WTC11 (cell line): ENCODE measurements around the gene AFAP1L2. TPM values are rescaled to one million over a fixed set of nuclear protein-coding genes. Genes with fewer than 3 reads are reported as not detected.

ENCODE experiments used
- ATAC-seq: fragments of 200-7000 bp; cut with Tn5 transposase; 2 replicates; pipeline ENCODE4 v1.10.0; 2021; ENCODE audit warnings: mild to moderate bottlenecking, moderate library complexity
- CTCF ChIA-PET: fragments of 300-600 bp; sonication (Branson Sonifier 250); formaldehyde crosslinking; loops from one replicate; lab custom pipeline; 2021; ENCODE audit warnings: antibody characterized with exemption; lab: Charles Lee
- POLR2A ChIA-PET: fragments of 350-600 bp; sonication (Branson Sonifier 250); formaldehyde crosslinking; loops from one replicate; lab custom pipeline; 2021; ENCODE audit warnings: antibody characterized with exemption; lab: Charles Lee
- DNase-seq: peaks from one replicate; pipeline ENCODE4 v3.0.0; 2021; ENCODE audit warnings: low spot score
- H3K27ac Mint-ChIP-seq: 2 replicates; pipeline ENCODE4 v1.8.0; 2021; ENCODE audit warnings: mixed read lengths
- H3K27me3 Mint-ChIP-seq: 2 replicates; pipeline ENCODE4 v1.8.0; 2021; ENCODE audit warnings: low read depth, mild to moderate bottlenecking, moderate library complexity, mixed read lengths
- H3K36me3 Mint-ChIP-seq: 2 replicates; pipeline ENCODE4 v1.8.0; 2021; ENCODE audit warnings: mixed read lengths
- H3K4me1 Mint-ChIP-seq: 2 replicates; pipeline ENCODE4 v1.8.0; 2022; ENCODE audit warnings: mixed read lengths
- H3K4me3 Mint-ChIP-seq: 2 replicates; pipeline ENCODE4 v1.8.0; 2021; ENCODE audit warnings: mild to moderate bottlenecking, moderate library complexity, mixed read lengths
- H3K9me3 Mint-ChIP-seq: 2 replicates; pipeline ENCODE4 v1.8.0; 2021; ENCODE audit warnings: mixed read lengths
- ETV6 ChIP-seq: sonication (generic); formaldehyde crosslinking; IDR thresholded peaks from 2 replicates; pipeline ENCODE4 v1.8.1; 2022; ENCODE audit warnings: mild to moderate bottlenecking, missing genetic modification reagents
- FOXP1 ChIP-seq: sonication (generic); formaldehyde crosslinking; IDR thresholded peaks from 2 replicates; pipeline ENCODE4 v1.8.0; 2022; ENCODE audit warnings: missing genetic modification reagents, mild to moderate bottlenecking, moderate library complexity, borderline replicate concordance
- NFYB ChIP-seq: sonication (generic); formaldehyde crosslinking; conservative IDR thresholded peaks from 2 replicates; pipeline ENCODE4 v1.8.0; 2022; ENCODE audit warnings: low read depth, missing genetic modification reagents
- RORB ChIP-seq: fragments of 250-450 bp; sonication (Bioruptor Pico); IDR thresholded peaks from 2 replicates; pipeline ENCODE4 v1.9.0; 2021; ENCODE audit warnings: mild to moderate bottlenecking
- SMAD4 ChIP-seq: sonication (generic); formaldehyde crosslinking; IDR thresholded peaks from 2 replicates; pipeline ENCODE4 v1.8.0; 2022; ENCODE audit warnings: mild to moderate bottlenecking, missing genetic modification reagents
- SOX15 ChIP-seq: fragments of 250-450 bp; sonication (Bioruptor Pico); IDR thresholded peaks from 2 replicates; pipeline ENCODE4 v1.9.0; 2021; ENCODE audit warnings: mild to moderate bottlenecking
- TCF7 ChIP-seq: sonication (generic); formaldehyde crosslinking; IDR thresholded peaks from 2 replicates; pipeline ENCODE4 v1.8.0; 2022; ENCODE audit warnings: mild to moderate bottlenecking, low read depth, missing genetic modification reagents, moderate library complexity
- ZNF219 ChIP-seq: sonication (generic); formaldehyde crosslinking; IDR thresholded peaks from 2 replicates; pipeline ENCODE4 v1.8.0; 2023; ENCODE audit warnings: missing genetic modification reagents, mild to moderate bottlenecking, borderline replicate concordance
- ZNF423 ChIP-seq: fragments of 250-450 bp; sonication (Bioruptor Pico); IDR thresholded peaks from 2 replicates; pipeline ENCODE4 v2.1.2; 2022; ENCODE audit warnings: mild to moderate bottlenecking, moderate library complexity
- total RNA-seq: library from RNA; stranded (reverse); gene quantifications from 3 replicates; pipeline ENCODE4 v1.2.3, GENCODE V29; 2021
- TF ChIP-seq, protein P1 (sequence below): sonication (generic); formaldehyde crosslinking; IDR thresholded peaks from 2 replicates; pipeline ENCODE4 v1.8.0; 2022; ENCODE audit warnings: mild to moderate bottlenecking, missing genetic modification reagents
- TF ChIP-seq, protein P2 (sequence below): fragments of 250-450 bp; sonication (Bioruptor Pico); IDR thresholded peaks from 2 replicates; pipeline ENCODE4 v1.9.0; 2021; ENCODE audit warnings: mild to moderate bottlenecking
- TF ChIP-seq, protein P3 (sequence below): fragments of 250-450 bp; sonication (Bioruptor Pico); IDR thresholded peaks from 2 replicates; pipeline ENCODE4 v1.9.0; 2021; ENCODE audit warnings: mild to moderate bottlenecking
- TF ChIP-seq, protein P4 (sequence below): sonication (generic); formaldehyde crosslinking; IDR thresholded peaks from 2 replicates; pipeline ENCODE4 v1.8.0; 2022; ENCODE audit warnings: missing genetic modification reagents
- TF ChIP-seq, protein P5 (sequence below): sonication (generic); formaldehyde crosslinking; IDR thresholded peaks from 2 replicates; pipeline ENCODE4 v1.8.1; 2023; ENCODE audit warnings: mild to moderate bottlenecking, missing genetic modification reagents, moderate library complexity
- TF ChIP-seq, protein P6 (sequence below): sonication (generic); formaldehyde crosslinking; IDR thresholded peaks from 2 replicates; pipeline ENCODE4 v1.8.0; 2023; ENCODE audit warnings: missing genetic modification reagents
- TF ChIP-seq, protein P7 (sequence below): sonication (generic); formaldehyde crosslinking; conservative IDR thresholded peaks from 2 replicates; pipeline ENCODE4 v1.8.1; 2022; ENCODE audit warnings: mild to moderate bottlenecking, missing genetic modification reagents
- TF ChIP-seq, protein P8 (sequence below): fragments of 200-600 bp; IDR thresholded peaks from 2 replicates; pipeline ENCODE4 v1.8.0; 2022; ENCODE audit warnings: antibody characterized with exemption
- TF ChIP-seq, protein P9 (sequence below): fragments of 250-450 bp; sonication (Bioruptor Pico); IDR thresholded peaks from 2 replicates; pipeline ENCODE4 v1.8.0; 2021; ENCODE audit warnings: mild to moderate bottlenecking

The AFAP1L2 gene
- total RNA-seq, 1 experiment from 2014 or later, result 5.0 TPM

DNA sequence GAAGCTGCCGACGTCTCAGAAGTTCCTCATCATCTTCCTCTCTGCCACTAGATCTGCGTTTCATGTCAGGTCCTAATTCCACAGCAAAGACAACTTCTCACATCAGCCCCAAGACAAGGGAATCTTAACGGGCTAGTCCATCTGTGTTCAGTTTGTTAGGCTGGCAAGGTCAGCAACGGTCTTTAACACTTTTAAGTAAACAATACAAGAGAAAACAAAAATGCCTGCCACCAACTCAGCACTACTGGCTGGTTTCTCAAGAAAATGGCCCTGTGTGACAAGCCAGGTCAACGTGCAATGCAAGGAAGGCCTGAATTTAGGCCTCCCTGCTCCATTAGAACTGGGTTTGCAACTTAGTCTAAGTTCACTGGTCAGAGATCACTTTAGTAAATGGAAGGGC is 41.0 kb upstream of the AFAP1L2 start (continued):
- no peak for TF ChIP-seq FOXP1 (CRISPR knock-in tag)
- TF ChIP-seq ZNF423, result no peak
- TF ChIP-seq, protein P1, sequence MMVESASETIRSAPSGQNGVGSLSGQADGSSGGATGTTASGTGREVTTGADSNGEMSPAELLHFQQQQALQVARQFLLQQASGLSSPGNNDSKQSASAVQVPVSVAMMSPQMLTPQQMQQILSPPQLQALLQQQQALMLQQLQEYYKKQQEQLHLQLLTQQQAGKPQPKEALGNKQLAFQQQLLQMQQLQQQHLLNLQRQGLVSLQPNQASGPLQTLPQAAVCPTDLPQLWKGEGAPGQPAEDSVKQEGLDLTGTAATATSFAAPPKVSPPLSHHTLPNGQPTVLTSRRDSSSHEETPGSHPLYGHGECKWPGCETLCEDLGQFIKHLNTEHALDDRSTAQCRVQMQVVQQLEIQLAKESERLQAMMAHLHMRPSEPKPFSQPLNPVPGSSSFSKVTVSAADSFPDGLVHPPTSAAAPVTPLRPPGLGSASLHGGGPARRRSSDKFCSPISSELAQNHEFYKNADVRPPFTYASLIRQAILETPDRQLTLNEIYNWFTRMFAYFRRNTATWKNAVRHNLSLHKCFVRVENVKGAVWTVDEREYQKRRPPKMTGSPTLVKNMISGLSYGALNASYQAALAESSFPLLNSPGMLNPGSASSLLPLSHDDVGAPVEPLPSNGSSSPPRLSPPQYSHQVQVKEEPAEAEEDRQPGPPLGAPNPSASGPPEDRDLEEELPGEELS (CRISPR knock-in tag), result no peak
- no peak for TF ChIP-seq SMAD4 (CRISPR knock-in tag)
- TF ChIP-seq, protein P2, sequence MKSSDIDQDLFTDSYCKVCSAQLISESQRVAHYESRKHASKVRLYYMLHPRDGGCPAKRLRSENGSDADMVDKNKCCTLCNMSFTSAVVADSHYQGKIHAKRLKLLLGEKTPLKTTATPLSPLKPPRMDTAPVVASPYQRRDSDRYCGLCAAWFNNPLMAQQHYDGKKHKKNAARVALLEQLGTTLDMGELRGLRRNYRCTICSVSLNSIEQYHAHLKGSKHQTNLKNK, result no peak
- TF ChIP-seq, protein P3, sequence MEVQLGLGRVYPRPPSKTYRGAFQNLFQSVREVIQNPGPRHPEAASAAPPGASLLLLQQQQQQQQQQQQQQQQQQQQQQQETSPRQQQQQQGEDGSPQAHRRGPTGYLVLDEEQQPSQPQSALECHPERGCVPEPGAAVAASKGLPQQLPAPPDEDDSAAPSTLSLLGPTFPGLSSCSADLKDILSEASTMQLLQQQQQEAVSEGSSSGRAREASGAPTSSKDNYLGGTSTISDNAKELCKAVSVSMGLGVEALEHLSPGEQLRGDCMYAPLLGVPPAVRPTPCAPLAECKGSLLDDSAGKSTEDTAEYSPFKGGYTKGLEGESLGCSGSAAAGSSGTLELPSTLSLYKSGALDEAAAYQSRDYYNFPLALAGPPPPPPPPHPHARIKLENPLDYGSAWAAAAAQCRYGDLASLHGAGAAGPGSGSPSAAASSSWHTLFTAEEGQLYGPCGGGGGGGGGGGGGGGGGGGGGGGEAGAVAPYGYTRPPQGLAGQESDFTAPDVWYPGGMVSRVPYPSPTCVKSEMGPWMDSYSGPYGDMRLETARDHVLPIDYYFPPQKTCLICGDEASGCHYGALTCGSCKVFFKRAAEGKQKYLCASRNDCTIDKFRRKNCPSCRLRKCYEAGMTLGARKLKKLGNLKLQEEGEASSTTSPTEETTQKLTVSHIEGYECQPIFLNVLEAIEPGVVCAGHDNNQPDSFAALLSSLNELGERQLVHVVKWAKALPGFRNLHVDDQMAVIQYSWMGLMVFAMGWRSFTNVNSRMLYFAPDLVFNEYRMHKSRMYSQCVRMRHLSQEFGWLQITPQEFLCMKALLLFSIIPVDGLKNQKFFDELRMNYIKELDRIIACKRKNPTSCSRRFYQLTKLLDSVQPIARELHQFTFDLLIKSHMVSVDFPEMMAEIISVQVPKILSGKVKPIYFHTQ (CRISPR knock-in tag), result no peak
- TF ChIP-seq NFYB (CRISPR knock-in tag), result no peak
- no peak for TF ChIP-seq ETV6
- TF ChIP-seq, protein P4, sequence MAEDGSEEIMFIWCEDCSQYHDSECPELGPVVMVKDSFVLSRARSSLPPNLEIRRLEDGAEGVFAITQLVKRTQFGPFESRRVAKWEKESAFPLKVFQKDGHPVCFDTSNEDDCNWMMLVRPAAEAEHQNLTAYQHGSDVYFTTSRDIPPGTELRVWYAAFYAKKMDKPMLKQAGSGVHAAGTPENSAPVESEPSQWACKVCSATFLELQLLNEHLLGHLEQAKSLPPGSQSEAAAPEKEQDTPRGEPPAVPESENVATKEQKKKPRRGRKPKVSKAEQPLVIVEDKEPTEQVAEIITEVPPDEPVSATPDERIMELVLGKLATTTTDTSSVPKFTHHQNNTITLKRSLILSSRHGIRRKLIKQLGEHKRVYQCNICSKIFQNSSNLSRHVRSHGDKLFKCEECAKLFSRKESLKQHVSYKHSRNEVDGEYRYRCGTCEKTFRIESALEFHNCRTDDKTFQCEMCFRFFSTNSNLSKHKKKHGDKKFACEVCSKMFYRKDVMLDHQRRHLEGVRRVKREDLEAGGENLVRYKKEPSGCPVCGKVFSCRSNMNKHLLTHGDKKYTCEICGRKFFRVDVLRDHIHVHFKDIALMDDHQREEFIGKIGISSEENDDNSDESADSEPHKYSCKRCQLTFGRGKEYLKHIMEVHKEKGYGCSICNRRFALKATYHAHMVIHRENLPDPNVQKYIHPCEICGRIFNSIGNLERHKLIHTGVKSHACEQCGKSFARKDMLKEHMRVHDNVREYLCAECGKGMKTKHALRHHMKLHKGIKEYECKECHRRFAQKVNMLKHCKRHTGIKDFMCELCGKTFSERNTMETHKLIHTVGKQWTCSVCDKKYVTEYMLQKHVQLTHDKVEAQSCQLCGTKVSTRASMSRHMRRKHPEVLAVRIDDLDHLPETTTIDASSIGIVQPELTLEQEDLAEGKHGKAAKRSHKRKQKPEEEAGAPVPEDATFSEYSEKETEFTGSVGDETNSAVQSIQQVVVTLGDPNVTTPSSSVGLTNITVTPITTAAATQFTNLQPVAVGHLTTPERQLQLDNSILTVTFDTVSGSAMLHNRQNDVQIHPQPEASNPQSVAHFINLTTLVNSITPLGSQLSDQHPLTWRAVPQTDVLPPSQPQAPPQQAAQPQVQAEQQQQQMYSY (CRISPR knock-in tag), result no peak

DNA sequence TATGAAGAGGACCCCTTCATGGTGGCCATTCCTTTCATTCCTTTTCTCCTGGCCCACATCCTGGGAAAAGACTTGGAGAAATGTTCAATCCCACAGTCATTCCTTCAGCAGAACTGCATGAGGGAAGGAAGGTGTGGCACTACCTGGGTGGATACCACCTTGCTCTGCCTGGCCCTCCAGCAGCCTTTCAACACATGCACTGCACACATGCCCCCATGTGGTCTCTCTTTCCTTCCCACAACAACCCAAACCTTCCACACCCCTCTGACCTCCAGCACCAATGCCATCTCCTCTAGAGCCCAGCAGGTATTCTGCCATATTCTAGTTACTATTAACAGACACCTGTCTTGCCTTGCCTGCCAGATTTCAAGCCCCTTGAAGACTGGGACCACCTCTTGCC is 40.5 kb upstream of the AFAP1L2 start:
- POLR2A ChIA-PET, result no interaction called here
- no peak for ATAC-seq
- H3K27ac Mint-ChIP-seq, result no peak overlapping the region

DNA sequence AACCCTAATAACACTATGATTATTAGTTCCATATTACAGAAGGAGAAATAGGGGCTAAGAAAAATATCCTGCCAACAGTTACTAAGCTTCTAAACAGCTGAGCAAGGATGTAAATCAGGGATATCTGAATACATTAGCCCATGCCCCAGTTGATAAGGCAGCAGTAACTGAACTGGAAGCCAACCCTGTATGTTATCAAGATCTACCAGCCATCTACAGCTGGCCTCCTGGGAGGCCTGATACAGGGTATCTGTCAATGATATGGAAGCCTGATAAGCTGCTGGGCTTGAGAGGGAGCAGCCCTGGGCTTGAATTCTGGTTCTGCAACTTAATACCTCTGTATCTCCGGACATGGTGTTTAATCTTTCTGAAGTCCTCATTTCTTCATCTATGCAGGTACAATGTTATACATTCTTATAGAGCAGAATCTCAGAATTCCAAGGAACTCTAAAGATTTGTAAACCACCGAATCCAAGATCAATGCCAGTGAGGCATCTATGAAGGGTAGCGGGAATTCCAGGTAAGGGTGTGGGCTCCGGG is 37.9 kb upstream of the AFAP1L2 start:
- POLR2A ChIA-PET, result no interaction called here
- DNase-seq, result no peak
- H3K36me3 Mint-ChIP-seq, result peaks cover 21% of the 10 kb centered on the region
- no peak overlapping the region for H3K4me3 Mint-ChIP-seq
- H3K27me3 Mint-ChIP-seq, result no peaks in the 10 kb centered on the region
- no peaks in the 10 kb centered on the region; the same call in 1 of the 2 replicates for H3K4me1 Mint-ChIP-seq
- ATAC-seq, result no peak
- no peak overlapping the region for H3K27ac Mint-ChIP-seq
- no peaks in the 10 kb centered on the region for H3K9me3 Mint-ChIP-seq
- CTCF ChIA-PET, result interaction anchor here (0.9 to 1.3 kb wide), 3 partner anchors 17 to 138 kb away, joined by 3 to 4 read pairs (median 3); no protein-coding TSS in a partner anchor
- TF ChIP-seq, protein P5, sequence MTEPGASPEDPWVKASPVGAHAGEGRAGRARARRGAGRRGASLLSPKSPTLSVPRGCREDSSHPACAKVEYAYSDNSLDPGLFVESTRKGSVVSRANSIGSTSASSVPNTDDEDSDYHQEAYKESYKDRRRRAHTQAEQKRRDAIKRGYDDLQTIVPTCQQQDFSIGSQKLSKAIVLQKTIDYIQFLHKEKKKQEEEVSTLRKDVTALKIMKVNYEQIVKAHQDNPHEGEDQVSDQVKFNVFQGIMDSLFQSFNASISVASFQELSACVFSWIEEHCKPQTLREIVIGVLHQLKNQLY (CRISPR knock-in tag), result no peak
- TF ChIP-seq FOXP1 (CRISPR knock-in tag) (no peak), SOX15 (CRISPR knock-in tag) (no peak), ZNF219 (CRISPR knock-in tag) (no peak), TCF7 (CRISPR knock-in tag) (no peak), ETV6 (no peak)
- TF ChIP-seq, protein P6, sequence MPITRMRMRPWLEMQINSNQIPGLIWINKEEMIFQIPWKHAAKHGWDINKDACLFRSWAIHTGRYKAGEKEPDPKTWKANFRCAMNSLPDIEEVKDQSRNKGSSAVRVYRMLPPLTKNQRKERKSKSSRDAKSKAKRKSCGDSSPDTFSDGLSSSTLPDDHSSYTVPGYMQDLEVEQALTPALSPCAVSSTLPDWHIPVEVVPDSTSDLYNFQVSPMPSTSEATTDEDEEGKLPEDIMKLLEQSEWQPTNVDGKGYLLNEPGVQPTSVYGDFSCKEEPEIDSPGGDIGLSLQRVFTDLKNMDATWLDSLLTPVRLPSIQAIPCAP, result no peak
- TF ChIP-seq, protein P7, sequence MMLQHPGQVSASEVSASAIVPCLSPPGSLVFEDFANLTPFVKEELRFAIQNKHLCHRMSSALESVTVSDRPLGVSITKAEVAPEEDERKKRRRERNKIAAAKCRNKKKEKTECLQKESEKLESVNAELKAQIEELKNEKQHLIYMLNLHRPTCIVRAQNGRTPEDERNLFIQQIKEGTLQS (CRISPR knock-in tag), result no peak
- TF ChIP-seq, protein P8, sequence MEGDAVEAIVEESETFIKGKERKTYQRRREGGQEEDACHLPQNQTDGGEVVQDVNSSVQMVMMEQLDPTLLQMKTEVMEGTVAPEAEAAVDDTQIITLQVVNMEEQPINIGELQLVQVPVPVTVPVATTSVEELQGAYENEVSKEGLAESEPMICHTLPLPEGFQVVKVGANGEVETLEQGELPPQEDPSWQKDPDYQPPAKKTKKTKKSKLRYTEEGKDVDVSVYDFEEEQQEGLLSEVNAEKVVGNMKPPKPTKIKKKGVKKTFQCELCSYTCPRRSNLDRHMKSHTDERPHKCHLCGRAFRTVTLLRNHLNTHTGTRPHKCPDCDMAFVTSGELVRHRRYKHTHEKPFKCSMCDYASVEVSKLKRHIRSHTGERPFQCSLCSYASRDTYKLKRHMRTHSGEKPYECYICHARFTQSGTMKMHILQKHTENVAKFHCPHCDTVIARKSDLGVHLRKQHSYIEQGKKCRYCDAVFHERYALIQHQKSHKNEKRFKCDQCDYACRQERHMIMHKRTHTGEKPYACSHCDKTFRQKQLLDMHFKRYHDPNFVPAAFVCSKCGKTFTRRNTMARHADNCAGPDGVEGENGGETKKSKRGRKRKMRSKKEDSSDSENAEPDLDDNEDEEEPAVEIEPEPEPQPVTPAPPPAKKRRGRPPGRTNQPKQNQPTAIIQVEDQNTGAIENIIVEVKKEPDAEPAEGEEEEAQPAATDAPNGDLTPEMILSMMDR, result no peak

More for the DNA sequence above, 40.5 kb upstream of the AFAP1L2 start:
- TF ChIP-seq, protein P9, sequence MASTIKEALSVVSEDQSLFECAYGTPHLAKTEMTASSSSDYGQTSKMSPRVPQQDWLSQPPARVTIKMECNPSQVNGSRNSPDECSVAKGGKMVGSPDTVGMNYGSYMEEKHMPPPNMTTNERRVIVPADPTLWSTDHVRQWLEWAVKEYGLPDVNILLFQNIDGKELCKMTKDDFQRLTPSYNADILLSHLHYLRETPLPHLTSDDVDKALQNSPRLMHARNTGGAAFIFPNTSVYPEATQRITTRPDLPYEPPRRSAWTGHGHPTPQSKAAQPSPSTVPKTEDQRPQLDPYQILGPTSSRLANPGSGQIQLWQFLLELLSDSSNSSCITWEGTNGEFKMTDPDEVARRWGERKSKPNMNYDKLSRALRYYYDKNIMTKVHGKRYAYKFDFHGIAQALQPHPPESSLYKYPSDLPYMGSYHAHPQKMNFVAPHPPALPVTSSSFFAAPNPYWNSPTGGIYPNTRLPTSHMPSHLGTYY, result no peak
- no peak for TF ChIP-seq RORB (CRISPR knock-in tag)
- TF ChIP-seq ZNF423, result no peak
- TF ChIP-seq, all 79 proteins: peak for 0
- peaks cover 8% of the 10 kb centered on the region for H3K36me3 Mint-ChIP-seq
- no peaks in the 10 kb centered on the region for H3K9me3 Mint-ChIP-seq
- H3K27me3 Mint-ChIP-seq, result no peaks in the 10 kb centered on the region
- DNase-seq, result no peak
- H3K4me1 Mint-ChIP-seq, result peaks cover 6% of the 10 kb centered on the region
- CTCF ChIA-PET, result no interaction called here
- H3K4me3 Mint-ChIP-seq, result no peak overlapping the region
